ENCODE measurements around the gene CBLIF.

DNA sequence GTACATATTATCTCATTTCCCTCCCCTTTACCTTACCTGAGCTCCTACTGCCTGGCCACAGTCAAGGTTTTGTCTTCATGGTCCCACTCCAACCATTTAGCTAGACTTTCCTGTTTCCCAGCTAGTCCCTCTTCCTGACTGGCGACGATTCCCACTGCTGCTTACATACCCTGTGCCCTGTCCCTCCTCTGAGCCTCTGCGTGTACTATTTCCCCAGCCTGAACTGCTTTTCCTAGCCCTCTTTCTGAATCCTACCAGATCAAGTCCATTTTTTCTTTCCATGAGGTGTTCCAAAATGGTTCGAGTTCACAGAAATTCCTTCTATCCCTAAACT lies 58.1 kb downstream of the CBLIF start:
- TF ChIP-seq, protein P1, sequence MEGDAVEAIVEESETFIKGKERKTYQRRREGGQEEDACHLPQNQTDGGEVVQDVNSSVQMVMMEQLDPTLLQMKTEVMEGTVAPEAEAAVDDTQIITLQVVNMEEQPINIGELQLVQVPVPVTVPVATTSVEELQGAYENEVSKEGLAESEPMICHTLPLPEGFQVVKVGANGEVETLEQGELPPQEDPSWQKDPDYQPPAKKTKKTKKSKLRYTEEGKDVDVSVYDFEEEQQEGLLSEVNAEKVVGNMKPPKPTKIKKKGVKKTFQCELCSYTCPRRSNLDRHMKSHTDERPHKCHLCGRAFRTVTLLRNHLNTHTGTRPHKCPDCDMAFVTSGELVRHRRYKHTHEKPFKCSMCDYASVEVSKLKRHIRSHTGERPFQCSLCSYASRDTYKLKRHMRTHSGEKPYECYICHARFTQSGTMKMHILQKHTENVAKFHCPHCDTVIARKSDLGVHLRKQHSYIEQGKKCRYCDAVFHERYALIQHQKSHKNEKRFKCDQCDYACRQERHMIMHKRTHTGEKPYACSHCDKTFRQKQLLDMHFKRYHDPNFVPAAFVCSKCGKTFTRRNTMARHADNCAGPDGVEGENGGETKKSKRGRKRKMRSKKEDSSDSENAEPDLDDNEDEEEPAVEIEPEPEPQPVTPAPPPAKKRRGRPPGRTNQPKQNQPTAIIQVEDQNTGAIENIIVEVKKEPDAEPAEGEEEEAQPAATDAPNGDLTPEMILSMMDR (IDR thresholded peaks at IDR 0.05; ENCODE audit: low read depth, low read length, poor library complexity, severe bottlenecking) = no peak
- TF ChIP-seq EZH2phosphoT487 (IDR thresholded peaks at IDR 0.05; ENCODE audit: borderline replicate concordance, low read length) = no peak
